GM23338 (cell line): ENCODE results near the gene RGP1.

Source experiments
- CREB1 ChIP-seq: fragments of 250-450 bp; sonication (Bioruptor Pico); IDR thresholded peaks from 2 replicates; pipeline ENCODE4 v1.5.0; 2020; ENCODE audit warnings: low read depth, mild to moderate bottlenecking, moderate library complexity
- EZH2phosphoT487 ChIP-seq: fragments of 200-600 bp; sonication (generic); IDR thresholded peaks from one replicate; pipeline ENCODE4 v1.8.1; 2018; ENCODE audit warnings: antibody characterized with exemption; ENCODE audit not compliant: unreplicated experiment
- POLR2AphosphoS5 ChIP-seq: IDR thresholded peaks from 2 replicates; pipeline ENCODE4 v1.6.1; 2016; ENCODE audit warnings: antibody characterized with exemption, low read depth
- TF ChIP-seq, protein P1 (sequence below), 2 experiments: fragments of 200-600 bp in 1 of 2; sonication (generic) in 1 of 2; conservative IDR thresholded peaks; 2 replicates each; pipeline versions ENCODE4 v1.5.1 to v1.6.1; 2016 to 2017; ENCODE audit warnings: antibody characterized with exemption in 2 of 2, low read depth in 2 of 2, mild to moderate bottlenecking in 2 of 2, moderate library complexity in 1 of 2
- TF ChIP-seq, protein P2 (sequence below): IDR thresholded peaks from one replicate; pipeline ENCODE4 v1.6.1; 2018; ENCODE audit warnings: antibody characterized with exemption; ENCODE audit not compliant: unreplicated experiment
- TF ChIP-seq, protein P3 (sequence below): IDR thresholded peaks from 2 replicates; pipeline ENCODE4 v1.6.1; 2016; ENCODE audit warnings: antibody characterized with exemption

DNA sequence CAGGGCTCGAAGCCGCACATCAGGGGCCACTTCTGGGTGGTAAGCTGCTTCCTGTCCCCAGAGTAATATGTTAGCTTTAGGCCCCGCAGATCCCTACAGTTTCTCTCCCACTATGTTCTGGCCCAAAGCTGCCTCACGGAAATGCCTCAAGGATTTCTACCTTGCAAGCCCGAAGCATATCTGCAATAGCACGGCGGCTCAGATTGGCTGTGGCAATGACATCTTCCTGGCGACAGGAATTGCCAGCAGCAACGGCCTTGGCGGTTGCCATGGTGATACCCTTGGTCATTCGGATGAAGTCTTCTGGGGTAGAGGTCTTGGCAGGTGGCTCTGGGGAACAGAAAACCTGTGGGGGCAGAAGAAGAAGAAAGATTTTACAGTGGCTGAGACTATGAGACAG lies 49.1 kb upstream of the RGP1 start:
- TF ChIP-seq, protein P1, sequence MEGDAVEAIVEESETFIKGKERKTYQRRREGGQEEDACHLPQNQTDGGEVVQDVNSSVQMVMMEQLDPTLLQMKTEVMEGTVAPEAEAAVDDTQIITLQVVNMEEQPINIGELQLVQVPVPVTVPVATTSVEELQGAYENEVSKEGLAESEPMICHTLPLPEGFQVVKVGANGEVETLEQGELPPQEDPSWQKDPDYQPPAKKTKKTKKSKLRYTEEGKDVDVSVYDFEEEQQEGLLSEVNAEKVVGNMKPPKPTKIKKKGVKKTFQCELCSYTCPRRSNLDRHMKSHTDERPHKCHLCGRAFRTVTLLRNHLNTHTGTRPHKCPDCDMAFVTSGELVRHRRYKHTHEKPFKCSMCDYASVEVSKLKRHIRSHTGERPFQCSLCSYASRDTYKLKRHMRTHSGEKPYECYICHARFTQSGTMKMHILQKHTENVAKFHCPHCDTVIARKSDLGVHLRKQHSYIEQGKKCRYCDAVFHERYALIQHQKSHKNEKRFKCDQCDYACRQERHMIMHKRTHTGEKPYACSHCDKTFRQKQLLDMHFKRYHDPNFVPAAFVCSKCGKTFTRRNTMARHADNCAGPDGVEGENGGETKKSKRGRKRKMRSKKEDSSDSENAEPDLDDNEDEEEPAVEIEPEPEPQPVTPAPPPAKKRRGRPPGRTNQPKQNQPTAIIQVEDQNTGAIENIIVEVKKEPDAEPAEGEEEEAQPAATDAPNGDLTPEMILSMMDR (conservative IDR thresholded peaks at IDR 0.05; ENCODE audit: low read depth in 2 of 2), result no peak
- TF ChIP-seq, protein P2, sequence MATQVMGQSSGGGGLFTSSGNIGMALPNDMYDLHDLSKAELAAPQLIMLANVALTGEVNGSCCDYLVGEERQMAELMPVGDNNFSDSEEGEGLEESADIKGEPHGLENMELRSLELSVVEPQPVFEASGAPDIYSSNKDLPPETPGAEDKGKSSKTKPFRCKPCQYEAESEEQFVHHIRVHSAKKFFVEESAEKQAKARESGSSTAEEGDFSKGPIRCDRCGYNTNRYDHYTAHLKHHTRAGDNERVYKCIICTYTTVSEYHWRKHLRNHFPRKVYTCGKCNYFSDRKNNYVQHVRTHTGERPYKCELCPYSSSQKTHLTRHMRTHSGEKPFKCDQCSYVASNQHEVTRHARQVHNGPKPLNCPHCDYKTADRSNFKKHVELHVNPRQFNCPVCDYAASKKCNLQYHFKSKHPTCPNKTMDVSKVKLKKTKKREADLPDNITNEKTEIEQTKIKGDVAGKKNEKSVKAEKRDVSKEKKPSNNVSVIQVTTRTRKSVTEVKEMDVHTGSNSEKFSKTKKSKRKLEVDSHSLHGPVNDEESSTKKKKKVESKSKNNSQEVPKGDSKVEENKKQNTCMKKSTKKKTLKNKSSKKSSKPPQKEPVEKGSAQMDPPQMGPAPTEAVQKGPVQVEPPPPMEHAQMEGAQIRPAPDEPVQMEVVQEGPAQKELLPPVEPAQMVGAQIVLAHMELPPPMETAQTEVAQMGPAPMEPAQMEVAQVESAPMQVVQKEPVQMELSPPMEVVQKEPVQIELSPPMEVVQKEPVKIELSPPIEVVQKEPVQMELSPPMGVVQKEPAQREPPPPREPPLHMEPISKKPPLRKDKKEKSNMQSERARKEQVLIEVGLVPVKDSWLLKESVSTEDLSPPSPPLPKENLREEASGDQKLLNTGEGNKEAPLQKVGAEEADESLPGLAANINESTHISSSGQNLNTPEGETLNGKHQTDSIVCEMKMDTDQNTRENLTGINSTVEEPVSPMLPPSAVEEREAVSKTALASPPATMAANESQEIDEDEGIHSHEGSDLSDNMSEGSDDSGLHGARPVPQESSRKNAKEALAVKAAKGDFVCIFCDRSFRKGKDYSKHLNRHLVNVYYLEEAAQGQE, result no peak
- TF ChIP-seq EZH2phosphoT487, result no peak
- no peak for TF ChIP-seq CREB1 (CRISPR knock-in tag)
- TF ChIP-seq, protein P3, sequence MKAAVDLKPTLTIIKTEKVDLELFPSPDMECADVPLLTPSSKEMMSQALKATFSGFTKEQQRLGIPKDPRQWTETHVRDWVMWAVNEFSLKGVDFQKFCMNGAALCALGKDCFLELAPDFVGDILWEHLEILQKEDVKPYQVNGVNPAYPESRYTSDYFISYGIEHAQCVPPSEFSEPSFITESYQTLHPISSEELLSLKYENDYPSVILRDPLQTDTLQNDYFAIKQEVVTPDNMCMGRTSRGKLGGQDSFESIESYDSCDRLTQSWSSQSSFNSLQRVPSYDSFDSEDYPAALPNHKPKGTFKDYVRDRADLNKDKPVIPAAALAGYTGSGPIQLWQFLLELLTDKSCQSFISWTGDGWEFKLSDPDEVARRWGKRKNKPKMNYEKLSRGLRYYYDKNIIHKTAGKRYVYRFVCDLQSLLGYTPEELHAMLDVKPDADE, result no peak
- TF ChIP-seq POLR2AphosphoS5, result no peak
